HAP-1 (cell line): ENCODE results near the gene SLFN13.
A peak's percentile ranks its signal among the peaks of the same experiment; 100 is the strongest.

ENCODE experiments used
- DNase-seq, 2 experiments: peaks; one replicate each; pipeline ENCODE4 v3.0.0-alpha.2; 2016 to 2020; ENCODE audit warnings: low spot score in 2 of 2
- H3K27me3 ChIP-seq: fragments of 250-450 bp; sonication (Bioruptor Pico); 2 replicates; pipeline ENCODE4 v1.5.1; 2020; ENCODE audit warnings: low read depth, mild to moderate bottlenecking, moderate library complexity
- H3K36me3 ChIP-seq: fragments of 250-450 bp; sonication (Bioruptor Pico); replicated peaks from 2 replicates; pipeline ENCODE4 v1.5.1; 2020; ENCODE audit warnings: mild to moderate bottlenecking
- H3K4me1 ChIP-seq: fragments of 250-450 bp; sonication (Bioruptor Pico); 2 replicates; pipeline ENCODE4 v1.5.1; 2020; ENCODE audit warnings: mild to moderate bottlenecking
- H3K4me3 ChIP-seq: fragments of 250-450 bp; sonication (Bioruptor Pico); 2 replicates; pipeline ENCODE4 v1.5.1; 2020; ENCODE audit warnings: mild to moderate bottlenecking, moderate library complexity
- H3K9me3 ChIP-seq: fragments of 250-450 bp; sonication (Bioruptor Pico); 2 replicates; pipeline ENCODE4 v1.5.1; 2020; ENCODE audit warnings: mild to moderate bottlenecking, moderate library complexity
- in situ Hi-C: fragments of 300-500 bp; cut with MboI; formaldehyde crosslinking; loops from 3 replicates; pipeline ENCODE4 v1.14.3; 2020; ENCODE audit warnings: low sequenced_read_pairs, inconsistent platforms, mixed read lengths

The SLFN13 gene

GRCh38 chr17:35448214-35448898, at the start of gene SLFN13:
Gene SLFN13 (minus strand): TSS chr17:35448766. CDS start chr17:35445680, 3,086 bp downstream.
- H3K36me3 ChIP-seq: no peaks in the 10 kb centered on the region
- peak; percentile 10 to 69 for DNase-seq

GRCh38 chr17:35496451-35497290, 48.1 kb upstream of the SLFN13 start:
- in situ Hi-C loops: no loop called here
- Histone ChIP-seq H3K4me1 (no peaks in the 10 kb centered on the region), H3K27me3 (peaks cover 2% of the 10 kb centered on the region; the same call in 1 of the 2 replicates), H3K9me3 (no peaks in the 10 kb centered on the region), H3K4me3 (no peak overlapping the region), H3K36me3 (no peaks in the 10 kb centered on the region)
- no peak for DNase-seq

More at GRCh38 chr17:35448214-35448898, at the start of gene SLFN13:
- Histone ChIP-seq H3K9me3 (no peaks in the 10 kb centered on the region), H3K27me3 (no peaks in the 10 kb centered on the region), H3K4me1 (no peaks in the 10 kb centered on the region; the same call in 1 of the 2 replicates), H3K4me3 (peak within 1 kb of the TSS; percentile 17)
- in situ Hi-C loops: no loop called here

- H3K27me3 ChIP-seq: peaks cover 2% of the 10 kb centered on the region; the same call in 1 of the 2 replicates
- no peak overlapping the region for H3K4me3 ChIP-seq
- H3K9me3 ChIP-seq: no peaks in the 10 kb centered on the region
- in situ Hi-C loops: no loop called here
- H3K4me1 ChIP-seq: no peaks in the 10 kb centered on the region
- no peaks in the 10 kb centered on the region for H3K36me3 ChIP-seq
- no peak for DNase-seq
These were observed 44.5 kb upstream of the SLFN13 start for GRCh38 chr17:35493040-35493439.

GRCh38 chr17:35491417-35491816, 42.9 kb upstream of the SLFN13 start:
- peaks cover 2% of the 10 kb centered on the region; the same call in 1 of the 2 replicates for H3K27me3 ChIP-seq
- in situ Hi-C loops: no loop called here
- no peak overlapping the region for H3K4me3 ChIP-seq
- no peak for DNase-seq
- no peaks in the 10 kb centered on the region for H3K36me3 ChIP-seq
- no peaks in the 10 kb centered on the region for H3K9me3 ChIP-seq
- H3K4me1 ChIP-seq: no peaks in the 10 kb centered on the region

- DNase-seq: no peak
- H3K4me3 ChIP-seq: no peak overlapping the region
- H3K36me3 ChIP-seq: no peaks in the 10 kb centered on the region
- in situ Hi-C loops: no loop called here
- no peaks in the 10 kb centered on the region for H3K4me1 ChIP-seq
- peaks cover 2% of the 10 kb centered on the region; the same call in 1 of the 2 replicates for H3K27me3 ChIP-seq
- no peaks in the 10 kb centered on the region for H3K9me3 ChIP-seq
These were observed 41.4 kb upstream of the SLFN13 start for GRCh38 chr17:35489944-35490343.

- DNase-seq: no peak
- Histone ChIP-seq H3K4me1 (no peaks in the 10 kb centered on the region), H3K36me3 (no peaks in the 10 kb centered on the region), H3K4me3 (no peak overlapping the region), H3K27me3 (peaks cover 2% of the 10 kb centered on the region; the same call in 1 of the 2 replicates), H3K9me3 (no peaks in the 10 kb centered on the region)
- in situ Hi-C loops: no loop called here
These were observed 40.4 kb upstream of the SLFN13 start for GRCh38 chr17:35488991-35489390.

GRCh38 chr17:35486920-35487732, 38.6 kb upstream of the SLFN13 start:
- in situ Hi-C loops: no loop called here
- Histone ChIP-seq H3K36me3 (no peaks in the 10 kb centered on the region), H3K9me3 (no peaks in the 10 kb centered on the region), H3K27me3 (no peaks in the 10 kb centered on the region), H3K4me3 (0 out of 2 replicates have a peak overlapping the region, but pooled peaks have one; percentile 3), H3K4me1 (no peaks in the 10 kb centered on the region)
- no peak for DNase-seq

- Histone ChIP-seq H3K4me1 (no peaks in the 10 kb centered on the region), H3K9me3 (no peaks in the 10 kb centered on the region), H3K36me3 (no peaks in the 10 kb centered on the region), H3K4me3 (no peak overlapping the region), H3K27me3 (peaks cover 26% of the 10 kb centered on the region)
- in situ Hi-C loops: no loop called here
- DNase-seq: no peak
These were observed 30.7 kb upstream of the SLFN13 start for GRCh38 chr17:35479271-35479670.

- no peaks in the 10 kb centered on the region for H3K9me3 ChIP-seq
- in situ Hi-C loops: no loop called here
- DNase-seq: no peak
- H3K4me3 ChIP-seq: no peak overlapping the region
- H3K27me3 ChIP-seq: peaks cover 26% of the 10 kb centered on the region
- H3K4me1 ChIP-seq: no peaks in the 10 kb centered on the region
- H3K36me3 ChIP-seq: no peaks in the 10 kb centered on the region
These were observed 28.7 kb upstream of the SLFN13 start for GRCh38 chr17:35477248-35477647.

- H3K36me3 ChIP-seq: no peaks in the 10 kb centered on the region
- no peak for DNase-seq
- peaks cover 26% of the 10 kb centered on the region for H3K27me3 ChIP-seq
- in situ Hi-C loops: no loop called here
- no peak overlapping the region for H3K4me3 ChIP-seq
- no peaks in the 10 kb centered on the region for H3K4me1 ChIP-seq
- no peaks in the 10 kb centered on the region for H3K9me3 ChIP-seq
These were observed 27.8 kb upstream of the SLFN13 start for GRCh38 chr17:35476283-35476820.

GRCh38 chr17:35468475-35468874, 19.9 kb upstream of the SLFN13 start:
- no peaks in the 10 kb centered on the region for H3K27me3 ChIP-seq
- H3K36me3 ChIP-seq: no peaks in the 10 kb centered on the region

GRCh38 chr17:35467824-35468223, 19.3 kb upstream of the SLFN13 start:
- no peaks in the 10 kb centered on the region for H3K27me3 ChIP-seq
- H3K4me3 ChIP-seq: no peak overlapping the region
- in situ Hi-C loops: no loop called here
- H3K4me1 ChIP-seq: no peaks in the 10 kb centered on the region
- DNase-seq: no peak
- H3K36me3 ChIP-seq: no peaks in the 10 kb centered on the region
- H3K9me3 ChIP-seq: no peaks in the 10 kb centered on the region

More at GRCh38 chr17:35468475-35468874, 19.9 kb upstream of the SLFN13 start:
- Histone ChIP-seq H3K4me3 (no peak overlapping the region), H3K4me1 (no peaks in the 10 kb centered on the region), H3K9me3 (no peaks in the 10 kb centered on the region)
- in situ Hi-C loops: no loop called here
- DNase-seq: no peak

- Histone ChIP-seq H3K4me3 (no peak overlapping the region), H3K36me3 (no peaks in the 10 kb centered on the region), H3K9me3 (no peaks in the 10 kb centered on the region), H3K4me1 (no peaks in the 10 kb centered on the region), H3K27me3 (peaks cover 9% of the 10 kb centered on the region)
- DNase-seq: no peak
- in situ Hi-C loops: no loop called here
These were observed 11.8 kb upstream of the SLFN13 start for GRCh38 chr17:35460354-35460851.
